SK-N-MC (cell line): ENCODE data around the gene HMMR.
A peak's percentile ranks its signal among the peaks of the same experiment; 100 is the strongest.

Experiments used
- DNase-seq: peaks from one replicate; pipeline ENCODE4 v3.0.0-alpha.2; 2011; ENCODE audit warnings: low read depth, low spot score
- H3K27ac ChIP-seq: fragments of 200-600 bp; sonication (generic); 2 replicates; pipeline ENCODE4 v1.5.1; 2016; ENCODE audit warnings: mixed run types
- H3K36me3 ChIP-seq: fragments of 200-600 bp; sonication (generic); 2 replicates; pipeline ENCODE4 v1.6.1; 2017; ENCODE audit warnings: antibody characterized with exemption, low read length, mixed read lengths; ENCODE audit not compliant: insufficient read depth
- H3K4me3 ChIP-seq: fragments of 200-600 bp; sonication (generic); 2 replicates; pipeline ENCODE4 v1.5.1; 2016
- H3K9ac ChIP-seq: fragments of 200-600 bp; sonication (generic); 2 replicates; pipeline ENCODE4 v1.8.0; 2017; ENCODE audit warnings: mixed run types, mixed read lengths; ENCODE audit not compliant: insufficient read length
- H3K9me3 ChIP-seq: fragments of 200-600 bp; sonication (generic); 2 replicates; pipeline ENCODE4 v1.6.1; 2017; ENCODE audit warnings: low read depth, mild to moderate bottlenecking, antibody characterized with exemption, low read length, moderate library complexity, mixed read lengths
- EZH2 ChIP-seq: fragments of 200-600 bp; sonication (generic); IDR thresholded peaks from one replicate; pipeline ENCODE4 v1.6.1; 2017; ENCODE audit warnings: antibody characterized with exemption
- FOXP2 ChIP-seq: optimal IDR thresholded peaks from 2 replicates; pipeline ENCODE3; 2011; ENCODE audit warnings: mild to moderate bottlenecking, moderate library complexity; ENCODE audit not compliant: insufficient read depth; ENCODE audit errors: extremely low read length, control extremely low read depth
- POLR2AphosphoS5 ChIP-seq: IDR thresholded peaks from 2 replicates; pipeline ENCODE4 v1.6.1; 2012; ENCODE audit warnings: mild to moderate bottlenecking, low read depth, low read length, borderline replicate concordance

Gene HMMR

DNA sequence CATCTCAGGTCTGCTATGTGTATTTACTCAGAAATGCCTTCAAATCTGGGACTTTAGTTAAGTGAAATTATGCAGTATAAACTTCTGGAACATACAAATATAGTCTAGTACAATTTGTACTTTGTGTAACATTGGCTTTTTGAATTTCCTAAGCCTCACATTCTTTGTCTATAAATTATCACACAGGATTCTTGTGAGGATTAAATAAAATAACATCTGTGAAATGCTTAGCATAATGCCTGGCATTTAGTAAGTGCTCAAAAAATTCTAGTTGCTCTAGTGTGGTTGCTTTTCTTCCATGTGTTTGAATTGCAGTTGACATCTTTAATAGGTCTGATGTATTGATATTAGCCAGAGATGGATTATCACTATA, 2.6 kb downstream of the HMMR start:
- TF ChIP-seq EZH2 (no peak), FOXP2 (no peak), POLR2AphosphoS5 (no peak)
- Histone ChIP-seq H3K9ac (no peak overlapping the region), H3K36me3 (peaks cover 23% of the 10 kb centered on the region), H3K27ac (peak overlapping the region; percentile 60), H3K9me3 (no peaks in the 10 kb centered on the region), H3K4me3 (no peak overlapping the region; the same call in 1 of the 2 replicates)
- DNase-seq = no peak

DNA sequence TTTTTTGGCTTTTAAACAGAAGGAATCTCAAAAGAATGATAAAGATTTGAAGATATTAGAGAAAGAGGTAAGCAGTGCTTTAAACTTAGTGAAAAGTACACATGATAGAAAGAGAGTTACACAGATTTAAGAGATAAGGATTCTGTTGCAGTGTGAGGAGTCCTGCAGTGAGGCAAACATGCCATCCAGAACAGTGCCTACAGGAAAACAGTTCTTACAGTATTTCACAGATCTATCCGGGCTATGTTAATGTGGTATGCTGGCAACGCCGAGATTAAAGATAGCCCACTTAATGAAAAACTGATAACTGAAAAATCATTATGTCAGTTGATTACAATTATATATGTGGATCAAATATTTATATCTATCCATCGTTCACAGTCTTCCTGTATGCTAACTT, 7.2 kb downstream of the HMMR start:
- 0 out of 2 replicates have a peak overlapping the region, but pooled peaks have one; percentile 43 for H3K27ac ChIP-seq
- H3K4me3 ChIP-seq = no peak overlapping the region
- TF ChIP-seq FOXP2 (no peak), POLR2AphosphoS5 (no peak), EZH2 (no peak)
- no peaks in the 10 kb centered on the region for H3K9me3 ChIP-seq
- H3K36me3 ChIP-seq = peaks cover 64% of the 10 kb centered on the region
- H3K9ac ChIP-seq = no peak overlapping the region
- no peak for DNase-seq

GRCh38 chr5:163473635-163474243, 13.3 kb downstream of the HMMR start:
- H3K4me3 ChIP-seq = no peak overlapping the region
- H3K27ac ChIP-seq = no peak overlapping the region
- no peak for DNase-seq
- H3K9me3 ChIP-seq = no peaks in the 10 kb centered on the region
- H3K9ac ChIP-seq = no peak overlapping the region
- peaks cover 80% of the 10 kb centered on the region for H3K36me3 ChIP-seq
- TF ChIP-seq POLR2AphosphoS5 = no peak
- TF ChIP-seq FOXP2 = no peak
- no peak for TF ChIP-seq EZH2

DNA sequence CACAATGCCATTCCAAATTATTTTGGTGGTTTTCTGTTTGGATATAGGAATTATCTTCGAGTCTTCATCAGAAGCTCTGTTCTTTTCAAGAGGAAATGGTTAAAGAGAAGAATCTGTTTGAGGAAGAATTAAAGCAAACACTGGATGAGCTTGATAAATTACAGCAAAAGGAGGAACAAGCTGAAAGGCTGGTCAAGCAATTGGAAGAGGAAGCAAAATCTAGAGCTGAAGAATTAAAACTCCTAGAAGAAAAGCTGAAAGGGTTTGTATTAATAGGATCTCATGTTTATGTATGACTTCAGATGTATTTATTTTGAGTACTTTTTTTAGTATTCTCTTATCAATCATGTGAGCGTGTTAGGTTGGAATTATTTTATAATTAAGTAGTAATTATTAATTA, 15.0 kb downstream of the HMMR start:
- Histone ChIP-seq H3K9me3 (no peaks in the 10 kb centered on the region), H3K9ac (no peak overlapping the region), H3K27ac (no peak overlapping the region), H3K36me3 (peaks cover 83% of the 10 kb centered on the region), H3K4me3 (no peak overlapping the region)
- TF ChIP-seq POLR2AphosphoS5 = no peak
- TF ChIP-seq EZH2 = no peak
- TF ChIP-seq FOXP2 = no peak
- DNase-seq = no peak

DNA sequence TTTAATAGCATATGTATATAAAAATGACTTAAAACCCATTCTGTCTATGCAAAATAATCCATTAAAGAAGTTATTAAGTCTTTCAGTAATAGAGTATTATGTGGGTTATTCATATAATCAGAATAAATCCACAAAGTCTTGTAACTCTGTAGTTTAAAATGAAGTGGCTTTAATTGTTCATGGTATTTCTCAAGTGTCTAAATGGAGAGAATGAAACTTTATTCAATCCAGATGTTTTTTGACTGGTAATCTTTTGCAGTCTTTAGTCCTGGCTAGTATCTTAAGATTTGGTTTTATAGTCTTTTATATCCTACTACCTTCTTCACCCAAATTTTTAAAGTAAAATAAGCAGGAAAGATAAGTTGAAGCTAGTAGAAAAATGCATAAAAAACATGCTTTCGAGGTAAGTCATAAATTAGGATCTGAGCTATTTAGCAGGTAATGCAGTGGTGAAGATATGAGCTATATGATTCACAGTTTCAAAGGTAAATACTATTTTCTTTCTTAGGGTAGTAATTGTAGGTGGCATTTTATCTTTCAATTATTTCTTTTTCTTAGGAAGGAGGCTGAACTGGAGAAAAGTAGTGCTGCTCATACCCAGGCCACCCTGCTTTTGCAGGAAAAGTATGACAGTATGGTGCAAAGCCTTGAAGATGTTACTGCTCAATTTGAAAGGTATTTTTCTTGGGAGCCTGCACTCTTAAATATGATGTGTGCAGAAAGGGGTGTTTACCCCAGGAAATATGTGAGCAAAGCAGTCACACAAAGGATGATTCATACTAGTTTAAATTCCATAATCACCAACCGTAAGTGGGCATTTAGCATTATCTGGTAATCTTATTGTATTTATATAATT, 17.9 kb downstream of the HMMR start:
- TF ChIP-seq POLR2AphosphoS5 = peak; percentile 32; the same call in 1 of the 2 replicates
- no peak for TF ChIP-seq FOXP2
- no peaks in the 10 kb centered on the region for H3K9me3 ChIP-seq
- peak overlapping the region; percentile 14 for H3K9ac ChIP-seq
- no peak for DNase-seq
- H3K4me3 ChIP-seq = no peak overlapping the region
- peaks cover 80% of the 10 kb centered on the region for H3K36me3 ChIP-seq
- H3K27ac ChIP-seq = peak overlapping the region; percentile 18; the same call in 1 of the 2 replicates

DNA sequence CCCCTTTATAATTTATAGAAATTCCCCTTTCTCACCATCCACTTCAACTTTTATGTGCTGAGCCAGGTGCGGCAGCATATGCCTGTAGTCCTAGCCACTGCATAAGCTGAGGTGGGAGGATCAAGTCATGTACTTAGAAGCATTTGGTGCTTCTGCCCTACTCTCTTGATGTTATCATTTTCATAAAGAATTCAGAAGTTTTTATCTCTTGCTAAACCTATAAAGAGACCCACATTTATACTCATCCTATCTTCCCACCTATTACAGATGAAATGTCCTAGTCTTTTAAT, 18.5 kb downstream of the HMMR start:
- Histone ChIP-seq H3K9ac (no peak overlapping the region), H3K27ac (no peak overlapping the region), H3K4me3 (no peak overlapping the region), H3K36me3 (peaks cover 80% of the 10 kb centered on the region), H3K9me3 (no peaks in the 10 kb centered on the region)
- TF ChIP-seq POLR2AphosphoS5 (no peak), FOXP2 (no peak), EZH2 (no peak)
- no peak for DNase-seq

- Histone ChIP-seq H3K36me3 (peaks cover 64% of the 10 kb centered on the region), H3K9ac (no peak overlapping the region), H3K27ac (no peak overlapping the region), H3K4me3 (no peak overlapping the region), H3K9me3 (no peaks in the 10 kb centered on the region)
- DNase-seq = no peak
- TF ChIP-seq POLR2AphosphoS5 (no peak), EZH2 (no peak), FOXP2 (no peak)
Measured at GRCh38 chr5:163489055-163489744, 28.8 kb downstream of the HMMR start.

DNA sequence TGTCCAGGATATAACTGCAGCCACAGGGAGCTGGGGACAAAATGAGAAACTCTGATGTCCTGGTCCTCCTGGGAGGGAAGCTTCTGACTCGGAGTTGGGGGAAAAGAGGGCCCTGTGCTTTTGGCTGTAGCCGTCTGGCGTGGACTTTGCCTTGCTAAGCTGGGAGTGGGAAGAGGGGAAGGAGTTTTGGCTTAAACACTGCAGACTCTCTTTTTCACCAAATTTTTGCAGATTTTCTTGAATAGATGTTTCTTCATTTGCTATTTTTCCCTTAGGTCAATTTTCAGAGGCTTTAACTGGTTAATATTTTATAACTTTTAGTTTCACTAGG, 29.3 kb downstream of the HMMR start:
- no peak for TF ChIP-seq POLR2AphosphoS5
- no peak for TF ChIP-seq FOXP2
- TF ChIP-seq EZH2 = no peak
- DNase-seq = no peak
- no peaks in the 10 kb centered on the region for H3K9me3 ChIP-seq
- H3K36me3 ChIP-seq = peaks cover 59% of the 10 kb centered on the region
- H3K27ac ChIP-seq = no peak overlapping the region
- no peak overlapping the region for H3K4me3 ChIP-seq
- no peak overlapping the region for H3K9ac ChIP-seq
